SK-N-SH (cell line): Measurements from ENCODE around the gene IL4R. TPM values are rescaled to one million over a fixed set of nuclear protein-coding genes. Genes with fewer than 3 reads are reported as not detected.

ENCODE experiments used
- CTCF ChIA-PET: fragments of 300-600, 350-600 bp; formaldehyde crosslinking; extraction: SDS; loops from one replicate; lab custom pipeline; 2021; lab: Yijun Ruan, JAX
- POLR2A ChIA-PET: fragments of 350-600 bp; sonication (Branson Sonifier 250); formaldehyde crosslinking; extraction: SDS; loops from one replicate; lab custom pipeline; 2020; ENCODE audit warnings: antibody characterized with exemption, inconsistent platforms; lab: Yijun Ruan, JAX
- DNase-seq: peaks from one replicate; pipeline ENCODE4 v3.0.0; 2012
- H2AFZ ChIP-seq: fragments of 200-600 bp; sonication (generic); 2 replicates; pipeline ENCODE4 v1.8.1; 2016; ENCODE audit warnings: antibody characterized with exemption, mild to moderate bottlenecking, low read depth
- H3F3A ChIP-seq: fragments of 200-600 bp; sonication (generic); replicated peaks from 2 replicates; pipeline ENCODE3; 2016; ENCODE audit warnings: antibody characterized with exemption, mild to moderate bottlenecking; ENCODE audit not compliant: insufficient read depth
- H3K27ac ChIP-seq, 2 experiments: fragments of 200-500 bp in 1 of 2; fragments of 200-600 bp in 1 of 2; sonication (Bioruptor generic) in 1 of 2; sonication (generic), shearing (Covaris generic) in 1 of 2; 2 replicates each; pipeline versions ENCODE4 v1.5.1 to v1.6.1; 2014 to 2016; ENCODE audit warnings: low read depth in 2 of 2, inconsistent platforms in 1 of 2, low read length in 1 of 2, mild to moderate bottlenecking in 1 of 2, mixed read lengths in 1 of 2
- H3K27me3 ChIP-seq: fragments of 200-600 bp; sonication (generic), shearing (Covaris generic); 2 replicates; pipeline ENCODE4 v1.6.1; 2016; ENCODE audit warnings: mixed run types; ENCODE audit not compliant: insufficient read depth
- H3K36me3 ChIP-seq, 2 experiments: fragments of 200-500 bp in 1 of 2; fragments of 200-600 bp in 1 of 2; sonication (Bioruptor generic) in 1 of 2; sonication (generic) in 1 of 2; replicated peaks in 1 of 2; 2 replicates each; pipeline versions ENCODE3 to v1.5.1; 2014 to 2016; ENCODE audit warnings: low read length in 1 of 2, mild to moderate bottlenecking in 1 of 2; ENCODE audit not compliant: insufficient read depth in 2 of 2, control insufficient read depth in 1 of 2
- H3K4me1 ChIP-seq, 2 experiments: fragments of 200-500 bp in 1 of 2; fragments of 200-600 bp in 1 of 2; sonication (Bioruptor generic) in 1 of 2; sonication (generic), shearing (Covaris generic) in 1 of 2; 2 replicates each; pipeline versions ENCODE4 v1.5.1 to v1.6.1; 2014 to 2016; ENCODE audit warnings: low read depth in 1 of 2, low read length in 1 of 2, mixed run types in 1 of 2; ENCODE audit not compliant: insufficient read depth in 2 of 2, control insufficient read depth in 1 of 2
- H3K4me2 ChIP-seq: fragments of 200-600 bp; sonication (generic), shearing (Covaris generic); 2 replicates; pipeline ENCODE4 v1.6.1; 2017; ENCODE audit warnings: mixed run types
- H3K4me3 ChIP-seq, 2 experiments: fragments of 200-500 bp in 1 of 2; fragments of 200-600 bp in 1 of 2; sonication (Bioruptor generic) in 1 of 2; sonication (generic), shearing (Covaris generic) in 1 of 2; 2 replicates each; pipeline versions ENCODE4 v1.5.1 to v1.8.1; 2014 to 2016; ENCODE audit warnings: low read depth in 2 of 2, inconsistent platforms in 1 of 2, low read length in 1 of 2, mild to moderate bottlenecking in 1 of 2, mixed read lengths in 1 of 2, moderate library complexity in 1 of 2
- H3K79me2 ChIP-seq: fragments of 200-600 bp; sonication (generic); 2 replicates; pipeline ENCODE4 v1.8.1; 2017; ENCODE audit warnings: mild to moderate bottlenecking; ENCODE audit not compliant: insufficient read depth
- H3K9ac ChIP-seq: fragments of 200-600 bp; sonication (generic); 2 replicates; pipeline ENCODE4 v1.6.1; 2017; ENCODE audit warnings: mixed run types
- H3K9me2 ChIP-seq: fragments of 200-600 bp; sonication (generic); 2 replicates; pipeline ENCODE4 v1.6.1; 2017; ENCODE audit warnings: mixed run types
- H3K9me3 ChIP-seq: fragments of 200-600 bp; sonication (generic); 2 replicates; pipeline ENCODE4 v1.6.1; 2017; ENCODE audit warnings: mixed run types, mild to moderate bottlenecking, moderate library complexity
- H4K20me1 ChIP-seq: fragments of 200-600 bp; sonication (generic); 2 replicates; pipeline ENCODE4 v1.6.1; 2017; ENCODE audit warnings: mild to moderate bottlenecking, mixed run types; ENCODE audit not compliant: insufficient read depth
- CTCF ChIP-seq: fragments of 200-600 bp; sonication (generic); IDR thresholded peaks from 2 replicates; pipeline ENCODE4 v1.6.1; 2017; ENCODE audit warnings: antibody characterized with exemption, mild to moderate bottlenecking, moderate library complexity
- FOSL2 ChIP-seq: IDR thresholded peaks from 2 replicates; pipeline ENCODE4 v1.4.0; 2012; ENCODE audit warnings: low read depth, mild to moderate bottlenecking, moderate library complexity, borderline replicate concordance
- GATA2 ChIP-seq: sonication (generic); formaldehyde crosslinking; IDR thresholded peaks from 2 replicates; pipeline ENCODE4 v1.5.0; 2020; ENCODE audit warnings: mild to moderate bottlenecking, missing genetic modification reagents
- IRF3 ChIP-seq: fragments of 150-350 bp; IDR thresholded peaks from 2 replicates; pipeline ENCODE4 v1.6.1; 2016; ENCODE audit warnings: mild to moderate bottlenecking, low read depth, low read length
- JUND ChIP-seq: IDR thresholded peaks from 2 replicates; pipeline ENCODE4 v1.4.0; 2012
- PBX3 ChIP-seq: IDR thresholded peaks from 2 replicates; pipeline ENCODE4; 2012
- RAD21 ChIP-seq: IDR thresholded peaks from 2 replicates; pipeline ENCODE4 v1.6.1; 2012; ENCODE audit warnings: mild to moderate bottlenecking, low read length
- RCOR1 ChIP-seq: fragments of 150-350 bp; IDR thresholded peaks from 2 replicates; pipeline ENCODE4 v1.6.1; 2017; ENCODE audit warnings: antibody characterized with exemption, low read length
- TAF1 ChIP-seq: IDR thresholded peaks from 2 replicates; pipeline ENCODE4 v1.6.1; 2012; ENCODE audit warnings: low read depth, mild to moderate bottlenecking, low read length, moderate library complexity, borderline replicate concordance
- TCF12 ChIP-seq: IDR thresholded peaks from 2 replicates; pipeline ENCODE4 v1.4.0; 2012
- TEAD4 ChIP-seq: IDR thresholded peaks from 2 replicates; pipeline ENCODE4 v1.4.0; 2012; ENCODE audit warnings: mild to moderate bottlenecking, borderline replicate concordance; ENCODE audit not compliant: insufficient read depth
- USF2 ChIP-seq: fragments of 150-350 bp; IDR thresholded peaks from 2 replicates; pipeline ENCODE4 v1.6.1; 2017; ENCODE audit warnings: antibody characterized with exemption, low read length, low read depth, borderline replicate concordance
- ZBTB33 ChIP-seq: IDR thresholded peaks from 2 replicates; pipeline ENCODE4 v1.4.0; 2012; ENCODE audit warnings: low read depth, borderline replicate concordance
- WGBS: methylation state at CpG from one replicate; pipeline ENCODE4 v1.1.6; 2017; ENCODE audit warnings: low lambda C conversion rate; 5-methylcytosine and 5-hydroxymethylcytosine counted together
- polyA plus RNA-seq, 3 experiments: library from polyadenylated mRNA; depleted of rRNA; stranded (reverse); fragments of >200 nt; gene quantifications; 2 replicates each; pipeline ENCODE4 v1.2.3, GENCODE V29; 2012

The IL4R gene
- polyA plus RNA-seq, 1 of the 3 experiments (the other 2 are of a cell fraction): 16.1 TPM

DNA sequence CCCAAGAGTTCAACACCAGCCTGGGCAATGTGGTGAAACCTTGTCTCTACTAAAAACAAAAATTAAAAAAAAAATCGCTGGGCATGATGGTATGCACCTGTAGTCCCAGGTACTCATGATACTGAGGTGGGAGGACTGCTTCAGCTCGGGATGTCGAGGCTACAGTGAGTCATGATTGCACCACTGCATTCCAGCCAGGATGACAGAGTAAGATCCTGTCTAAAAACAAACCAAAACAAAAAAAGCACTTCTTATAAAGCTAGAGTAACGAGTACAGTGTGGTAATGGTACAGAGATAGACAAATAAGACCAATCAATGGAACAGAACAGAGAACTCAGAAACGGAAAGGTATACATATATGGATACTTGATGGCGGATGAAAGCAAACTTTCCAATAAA, 49.6 kb upstream of the IL4R start:
- Histone ChIP-seq H3K9me2 (no peaks in the 10 kb centered on the region), H3K4me1 (peaks cover 2 to 6% of the 10 kb centered on the region in 2 experiments; a peak in 2 of 4 replicates), H3K9me3 (no peaks in the 10 kb centered on the region), H4K20me1 (no peaks in the 10 kb centered on the region), H3K27ac (peak overlapping the region in 1 of 2 experiments; percentile 31; a peak in 2 of 4 replicates), H3K79me2 (peaks cover 25% of the 10 kb centered on the region; the same call in 1 of the 2 replicates), H3K4me2 (no peak overlapping the region), H3F3A (no peaks in the 10 kb centered on the region), H2AFZ (no peak overlapping the region), H3K27me3 (no peaks in the 10 kb centered on the region), H3K9ac (no peak overlapping the region), H3K36me3 (no peaks in the 10 kb centered on the region), H3K4me3 (no peak overlapping the region)
- ChIA-PET POLR2A (no interaction called here), CTCF (no interaction called here)
- TF ChIP-seq FOSL2 (peak; percentile 67; the same call in 1 of the 2 replicates), JUND (peak; percentile 59), TAF1 (no peak), TCF12 (peak; percentile 36; the same call in 1 of the 2 replicates)
- 44% methylated on average over 6 of the region's 6 CpGs for WGBS
- no peak for DNase-seq

GRCh38 chr16:27265982-27266381, 47.8 kb upstream of the IL4R start:
- CTCF ChIA-PET: interaction anchor here (1.3 kb wide), 2 partner anchors 9 to 31 kb away, joined by 3 to 5 read pairs; no protein-coding TSS in a partner anchor
- Histone ChIP-seq H3K9me3 (no peaks in the 10 kb centered on the region), H3F3A (peaks cover 7% of the 10 kb centered on the region), H3K4me2 (no peak overlapping the region), H3K27me3 (no peaks in the 10 kb centered on the region), H3K27ac (no peak overlapping the region), H3K36me3 (no peaks in the 10 kb centered on the region), H2AFZ (no peak overlapping the region), H3K4me3 (no peak overlapping the region), H4K20me1 (no peaks in the 10 kb centered on the region), H3K4me1 (peaks cover 4 to 10% of the 10 kb centered on the region in 2 experiments; a peak in 2 of 4 replicates), H3K9ac (no peak overlapping the region), H3K79me2 (peaks cover 18% of the 10 kb centered on the region; the same call in 1 of the 2 replicates)
- 100% methylated on average over 1 of the region's 1 CpG for WGBS
- no peak for DNase-seq
- POLR2A ChIA-PET: no interaction called here
- TF ChIP-seq RAD21: no peak
- no peak for TF ChIP-seq TEAD4
- TF ChIP-seq, all 33 proteins: peak for 0
- H3K9me2 ChIP-seq: no peaks in the 10 kb centered on the region

DNA sequence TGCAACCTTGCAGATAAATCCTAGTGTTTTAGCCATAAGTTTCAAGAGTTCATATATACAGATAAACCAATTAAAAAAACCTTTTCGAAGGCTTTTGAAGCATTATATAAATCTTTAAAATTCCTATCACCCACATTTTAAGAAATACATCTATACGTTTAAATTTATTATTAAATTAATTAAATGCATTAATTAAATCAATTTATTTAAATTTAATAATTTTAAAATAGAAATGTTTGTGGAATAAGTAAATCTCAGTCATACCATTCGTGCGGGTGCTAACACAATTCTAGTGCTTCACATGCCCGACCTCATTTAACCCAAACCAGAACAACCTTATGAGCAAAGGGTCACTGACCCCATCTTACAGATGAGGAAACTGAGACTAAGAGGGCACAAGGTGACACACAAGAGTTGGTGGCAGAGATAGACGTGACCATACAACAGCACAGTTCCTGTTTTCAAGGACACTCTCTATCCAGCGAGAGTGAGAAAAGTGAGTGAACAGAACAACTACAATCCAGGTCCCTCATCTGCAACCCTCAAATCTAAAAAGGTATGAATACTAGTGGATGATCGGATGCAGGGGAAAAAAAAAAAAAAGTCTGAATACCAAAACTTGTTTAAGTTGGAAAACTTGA, 46.6 kb upstream of the IL4R start:
- H3K27me3 ChIP-seq: no peaks in the 10 kb centered on the region
- no peak overlapping the region for H2AFZ ChIP-seq
- no peaks in the 10 kb centered on the region for H3K9me3 ChIP-seq
- H3K79me2 ChIP-seq: peaks cover 10% of the 10 kb centered on the region; the same call in 1 of the 2 replicates
- no peak overlapping the region for H3K27ac ChIP-seq
- no peak for DNase-seq
- peak overlapping the region in 1 of 2 experiments; percentile 78; a peak in 1 of 4 replicates for H3K4me3 ChIP-seq
- H3K9me2 ChIP-seq: no peaks in the 10 kb centered on the region
- peak overlapping the region; percentile 82; the same call in 1 of the 2 replicates for H3K4me2 ChIP-seq
- ChIA-PET POLR2A (interaction anchor here (1.3 kb wide), 1 partner anchor 45 kb away, joined by 3 read pairs; no protein-coding TSS in a partner anchor), CTCF (no interaction called here)
- H3K36me3 ChIP-seq: no peaks in the 10 kb centered on the region
- peaks cover 4 to 10% of the 10 kb centered on the region in 2 experiments; a peak in 2 of 4 replicates for H3K4me1 ChIP-seq
- H3K9ac ChIP-seq: no peak overlapping the region
- no peaks in the 10 kb centered on the region for H4K20me1 ChIP-seq
- WGBS: 79% methylated on average over 8 of the region's 8 CpGs
- H3F3A ChIP-seq: peaks cover 7% of the 10 kb centered on the region
- TF ChIP-seq PBX3 (no peak), RCOR1 (no peak), IRF3 (no peak), TEAD4 (no peak), ZBTB33 (no peak), USF2 (no peak), JUND (no peak), CTCF (no peak), GATA2 (CRISPR knock-in tag) (no peak)
